IPS-20b (cell line): ENCODE measurements around the gene HOXB3.

Experiments used
- H3K27ac ChIP-seq: one replicate; pipeline ENCODE4 v1.5.1; 2013; ENCODE audit warnings: low read length
- H3K27me3 ChIP-seq: 2 replicates; pipeline ENCODE4 v1.6.1; 2013; ENCODE audit warnings: mild to moderate bottlenecking, low read length, inconsistent platforms; ENCODE audit not compliant: insufficient read depth
- H3K36me3 ChIP-seq: 2 replicates; pipeline ENCODE4 v1.6.1; 2013; ENCODE audit warnings: low read depth, mild to moderate bottlenecking, inconsistent platforms, low read length, moderate library complexity; ENCODE audit not compliant: insufficient read depth
- H3K4me1 ChIP-seq: 2 replicates; pipeline ENCODE4 v1.6.1; 2013; ENCODE audit warnings: mild to moderate bottlenecking, control low read depth, inconsistent platforms, low read length, moderate library complexity; ENCODE audit not compliant: insufficient read depth
- H3K4me3 ChIP-seq: 2 replicates; pipeline ENCODE4 v1.5.1; 2013; ENCODE audit warnings: mild to moderate bottlenecking, low read length, inconsistent platforms
- H3K9ac ChIP-seq: 2 replicates; pipeline ENCODE4 v1.6.1; 2013; ENCODE audit warnings: low read depth, mild to moderate bottlenecking, inconsistent platforms, low read length, moderate library complexity
- H3K9me3 ChIP-seq: 2 replicates; pipeline ENCODE4 v1.6.1; 2013; ENCODE audit warnings: mild to moderate bottlenecking, low read depth, low read length, inconsistent platforms; ENCODE audit not compliant: insufficient read depth

HOXB3 gene

DNA sequence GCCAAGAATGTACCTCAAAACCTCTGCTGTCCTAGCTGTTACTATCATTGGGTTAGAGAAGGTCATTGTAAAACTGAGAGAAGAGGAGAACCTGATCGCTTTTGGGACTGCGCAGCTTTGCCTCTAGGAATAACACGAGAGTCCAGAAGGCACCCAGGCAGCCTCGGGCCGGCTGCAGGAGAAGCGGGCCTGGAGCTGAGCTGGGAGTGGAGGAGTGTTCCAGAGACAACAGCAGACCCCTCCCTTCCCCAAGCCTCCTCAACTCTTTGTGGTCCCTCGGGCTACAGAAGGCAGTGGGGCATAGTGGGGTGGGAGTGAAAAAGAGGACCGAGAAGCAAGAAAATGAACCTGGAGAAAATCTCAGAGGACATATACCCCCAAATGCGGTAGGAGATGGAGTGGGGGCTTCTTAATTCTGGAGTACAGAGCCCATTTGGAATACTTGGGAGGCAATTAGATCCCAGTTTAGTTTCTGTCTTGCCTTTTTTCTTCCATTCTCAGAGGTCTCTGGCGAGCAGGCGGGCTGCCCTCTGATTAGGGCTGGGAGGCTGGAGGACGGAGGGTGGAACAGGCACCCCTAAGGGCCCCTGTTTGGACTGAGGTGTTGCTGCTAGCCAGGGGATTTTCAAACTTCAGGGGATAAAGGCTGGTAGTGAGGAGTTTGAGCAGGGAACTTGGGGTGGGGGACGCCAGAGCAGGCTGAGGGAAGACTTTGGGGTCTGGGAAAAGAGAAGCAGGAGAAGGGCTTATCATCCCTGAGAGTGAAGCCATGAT is 31.8 kb downstream of the HOXB3 start:
- Histone ChIP-seq H3K27me3 (peaks cover 100% of the 10 kb centered on the region), H3K36me3 (no peaks in the 10 kb centered on the region), H3K9ac (no peak overlapping the region), H3K27ac (no peak overlapping the region), H3K4me3 (no peak overlapping the region), H3K4me1 (no peaks in the 10 kb centered on the region; the same call in 1 of the 2 replicates), H3K9me3 (peaks cover under 1% of the 10 kb centered on the region; the same call in 1 of the 2 replicates)

GRCh38 chr17:48556576-48557401 is 33.3 kb downstream of the HOXB3 start:
- no peaks in the 10 kb centered on the region; the same call in 1 of the 2 replicates for H3K4me1 ChIP-seq
- peaks cover 5% of the 10 kb centered on the region; the same call in 1 of the 2 replicates for H3K9me3 ChIP-seq
- no peak overlapping the region for H3K27ac ChIP-seq
- H3K36me3 ChIP-seq, result no peaks in the 10 kb centered on the region
- no peak overlapping the region for H3K4me3 ChIP-seq
- peaks cover 100% of the 10 kb centered on the region for H3K27me3 ChIP-seq
- no peak overlapping the region for H3K9ac ChIP-seq

- H3K9me3 ChIP-seq, result peaks cover 5% of the 10 kb centered on the region; the same call in 1 of the 2 replicates
- no peaks in the 10 kb centered on the region for H3K36me3 ChIP-seq
- H3K4me1 ChIP-seq, result no peaks in the 10 kb centered on the region; the same call in 1 of the 2 replicates
- H3K9ac ChIP-seq, result no peak overlapping the region
- H3K4me3 ChIP-seq, result no peak overlapping the region
- H3K27ac ChIP-seq, result no peak overlapping the region
- H3K27me3 ChIP-seq, result peaks cover 100% of the 10 kb centered on the region
These were observed 33.8 kb downstream of the HOXB3 start for GRCh38 chr17:48556229-48556575.

GRCh38 chr17:48555258-48556228 is 34.5 kb downstream of the HOXB3 start:
- no peak overlapping the region for H3K9ac ChIP-seq
- H3K4me3 ChIP-seq, result no peak overlapping the region; the same call in none of the 2 replicates
- no peak overlapping the region for H3K27ac ChIP-seq

GRCh38 chr17:48554412-48555257 is 35.4 kb downstream of the HOXB3 start:
- H3K27me3 ChIP-seq, result peaks cover 100% of the 10 kb centered on the region
- H3K9ac ChIP-seq, result no peak overlapping the region
- H3K9me3 ChIP-seq, result peaks cover 5% of the 10 kb centered on the region; the same call in 1 of the 2 replicates

More at GRCh38 chr17:48555258-48556228, 34.5 kb downstream of the HOXB3 start:
- no peaks in the 10 kb centered on the region for H3K36me3 ChIP-seq
- H3K9me3 ChIP-seq, result peaks cover 5% of the 10 kb centered on the region; the same call in 1 of the 2 replicates
- peaks cover 100% of the 10 kb centered on the region for H3K27me3 ChIP-seq
- no peaks in the 10 kb centered on the region; the same call in 1 of the 2 replicates for H3K4me1 ChIP-seq

GRCh38 chr17:48553826-48554225 is 36.2 kb downstream of the HOXB3 start:
- Histone ChIP-seq H3K27me3 (peaks cover 100% of the 10 kb centered on the region), H3K27ac (no peak overlapping the region), H3K9me3 (peaks cover 5% of the 10 kb centered on the region; the same call in 1 of the 2 replicates), H3K4me1 (peaks cover 4% of the 10 kb centered on the region), H3K9ac (no peak overlapping the region), H3K4me3 (no peak overlapping the region), H3K36me3 (no peaks in the 10 kb centered on the region)

More at GRCh38 chr17:48554412-48555257, 35.4 kb downstream of the HOXB3 start:
- Histone ChIP-seq H3K36me3 (no peaks in the 10 kb centered on the region), H3K4me1 (no peaks in the 10 kb centered on the region; the same call in 1 of the 2 replicates), H3K4me3 (peak overlapping the region; percentile 18; the same call in 1 of the 2 replicates), H3K27ac (no peak overlapping the region)

DNA sequence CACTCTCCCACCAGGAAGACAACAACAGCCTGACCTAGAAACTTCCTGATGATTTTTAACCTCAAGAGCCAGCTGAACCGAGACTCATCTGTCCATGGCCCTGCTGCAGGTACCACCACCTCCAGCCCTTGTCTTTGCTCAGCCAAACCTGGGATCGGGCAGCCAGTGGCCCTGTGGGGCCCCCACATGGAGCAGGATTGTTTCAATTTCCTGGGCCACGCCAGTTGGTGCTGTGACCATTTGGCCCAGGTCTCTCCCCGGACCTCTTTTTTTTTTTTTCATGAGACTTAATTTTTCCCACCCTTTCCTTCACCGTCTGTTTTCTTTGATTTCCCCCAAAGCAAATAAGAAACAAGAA is 36.9 kb downstream of the HOXB3 start:
- H3K4me1 ChIP-seq, result peaks cover 9% of the 10 kb centered on the region
- H3K27me3 ChIP-seq, result peaks cover 100% of the 10 kb centered on the region
- H3K9me3 ChIP-seq, result peaks cover 5% of the 10 kb centered on the region; the same call in 1 of the 2 replicates
- H3K4me3 ChIP-seq, result no peak overlapping the region
- H3K27ac ChIP-seq, result no peak overlapping the region
- H3K36me3 ChIP-seq, result no peaks in the 10 kb centered on the region
- H3K9ac ChIP-seq, result no peak overlapping the region

GRCh38 chr17:48552466-48553189 is 37.4 kb downstream of the HOXB3 start:
- peaks cover 9% of the 10 kb centered on the region for H3K4me1 ChIP-seq
- no peak overlapping the region for H3K4me3 ChIP-seq
- no peaks in the 10 kb centered on the region for H3K36me3 ChIP-seq
- peaks cover 100% of the 10 kb centered on the region for H3K27me3 ChIP-seq
- no peak overlapping the region for H3K27ac ChIP-seq
- peaks cover 5% of the 10 kb centered on the region; the same call in 1 of the 2 replicates for H3K9me3 ChIP-seq
- H3K9ac ChIP-seq, result no peak overlapping the region

DNA sequence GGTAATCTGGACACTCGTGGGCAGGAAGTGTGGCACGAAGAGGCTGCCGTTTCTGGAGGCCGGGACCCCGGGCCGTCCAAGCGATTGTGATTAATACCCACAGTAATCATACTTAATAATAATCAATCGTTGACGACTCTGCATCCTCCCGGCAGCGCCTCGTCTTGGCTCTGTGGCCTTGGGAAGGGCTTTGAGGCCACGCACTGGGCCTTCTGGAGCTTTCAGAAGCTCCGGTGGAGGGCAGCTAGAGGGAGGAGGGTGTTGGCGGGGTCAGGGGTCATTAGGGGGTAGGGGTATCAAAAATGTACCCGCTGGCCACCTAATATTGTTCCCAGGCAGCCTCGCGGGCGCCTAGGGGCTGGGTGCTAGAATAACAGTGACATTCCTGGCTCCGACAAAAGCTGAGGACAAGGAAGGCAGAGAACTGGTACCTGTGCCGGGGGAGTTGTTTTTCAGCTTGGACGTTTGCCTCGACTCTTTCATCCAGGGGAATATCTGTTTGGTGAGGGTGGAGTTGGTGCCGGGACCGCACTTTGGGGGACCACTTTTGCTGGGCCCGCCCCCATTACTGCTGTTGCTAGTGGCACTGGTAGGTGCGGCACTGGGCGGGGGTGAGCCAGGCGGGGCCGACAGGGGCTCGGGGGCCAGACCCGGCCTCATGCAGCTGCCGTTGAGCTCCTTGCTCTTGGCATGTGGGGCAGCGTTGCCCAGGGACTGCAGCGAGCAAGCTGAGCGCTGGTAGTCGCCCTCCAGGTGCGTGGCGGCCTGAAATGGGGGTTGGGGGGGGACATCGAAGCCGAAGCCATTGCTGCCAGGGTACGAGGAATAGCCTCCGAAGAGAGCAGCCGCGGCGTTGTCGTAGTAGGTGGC is 38.2 kb downstream of the HOXB3 start:
- Histone ChIP-seq H3K4me3 (no peak overlapping the region), H3K9me3 (peaks cover 5% of the 10 kb centered on the region; the same call in 1 of the 2 replicates), H3K27me3 (peaks cover 100% of the 10 kb centered on the region), H3K4me1 (peaks cover 15% of the 10 kb centered on the region), H3K36me3 (no peaks in the 10 kb centered on the region), H3K27ac (no peak overlapping the region), H3K9ac (no peak overlapping the region)
